ENCODE data around the gene REL.
"Not testable (repeated sequence)": the region's sequence is repeated elsewhere in the genome, so short reads cannot be mapped to it uniquely, and the experiment has no call there.

Gene REL

DNA sequence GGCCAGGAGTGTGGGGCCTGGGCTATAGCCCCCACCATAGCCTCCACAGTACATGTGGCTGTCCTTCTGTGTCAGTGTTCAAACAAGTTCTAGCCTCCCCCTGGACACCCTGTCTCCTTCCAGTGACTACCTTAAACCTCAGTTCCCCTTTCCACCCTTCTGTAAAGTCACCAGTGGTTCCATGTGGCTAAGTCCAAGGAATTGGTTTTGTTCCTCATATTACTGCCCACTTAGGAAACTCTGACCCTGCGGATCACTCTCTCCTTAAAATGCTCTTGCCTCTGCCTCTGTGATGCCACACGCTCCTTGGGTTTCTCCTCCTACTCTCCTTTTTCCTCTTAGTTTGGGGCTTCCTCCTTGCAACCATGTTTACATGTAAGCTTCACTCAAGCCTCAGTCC, 27.8 kb upstream of the REL start:
- no peak for DNase-seq (ENCODE audit: extremely low read depth, low read depth)
- TF ChIP-seq, protein P1, sequence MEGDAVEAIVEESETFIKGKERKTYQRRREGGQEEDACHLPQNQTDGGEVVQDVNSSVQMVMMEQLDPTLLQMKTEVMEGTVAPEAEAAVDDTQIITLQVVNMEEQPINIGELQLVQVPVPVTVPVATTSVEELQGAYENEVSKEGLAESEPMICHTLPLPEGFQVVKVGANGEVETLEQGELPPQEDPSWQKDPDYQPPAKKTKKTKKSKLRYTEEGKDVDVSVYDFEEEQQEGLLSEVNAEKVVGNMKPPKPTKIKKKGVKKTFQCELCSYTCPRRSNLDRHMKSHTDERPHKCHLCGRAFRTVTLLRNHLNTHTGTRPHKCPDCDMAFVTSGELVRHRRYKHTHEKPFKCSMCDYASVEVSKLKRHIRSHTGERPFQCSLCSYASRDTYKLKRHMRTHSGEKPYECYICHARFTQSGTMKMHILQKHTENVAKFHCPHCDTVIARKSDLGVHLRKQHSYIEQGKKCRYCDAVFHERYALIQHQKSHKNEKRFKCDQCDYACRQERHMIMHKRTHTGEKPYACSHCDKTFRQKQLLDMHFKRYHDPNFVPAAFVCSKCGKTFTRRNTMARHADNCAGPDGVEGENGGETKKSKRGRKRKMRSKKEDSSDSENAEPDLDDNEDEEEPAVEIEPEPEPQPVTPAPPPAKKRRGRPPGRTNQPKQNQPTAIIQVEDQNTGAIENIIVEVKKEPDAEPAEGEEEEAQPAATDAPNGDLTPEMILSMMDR (IDR thresholded peaks at IDR 0.05; ENCODE audit: low read depth, low read length): no peak

DNA sequence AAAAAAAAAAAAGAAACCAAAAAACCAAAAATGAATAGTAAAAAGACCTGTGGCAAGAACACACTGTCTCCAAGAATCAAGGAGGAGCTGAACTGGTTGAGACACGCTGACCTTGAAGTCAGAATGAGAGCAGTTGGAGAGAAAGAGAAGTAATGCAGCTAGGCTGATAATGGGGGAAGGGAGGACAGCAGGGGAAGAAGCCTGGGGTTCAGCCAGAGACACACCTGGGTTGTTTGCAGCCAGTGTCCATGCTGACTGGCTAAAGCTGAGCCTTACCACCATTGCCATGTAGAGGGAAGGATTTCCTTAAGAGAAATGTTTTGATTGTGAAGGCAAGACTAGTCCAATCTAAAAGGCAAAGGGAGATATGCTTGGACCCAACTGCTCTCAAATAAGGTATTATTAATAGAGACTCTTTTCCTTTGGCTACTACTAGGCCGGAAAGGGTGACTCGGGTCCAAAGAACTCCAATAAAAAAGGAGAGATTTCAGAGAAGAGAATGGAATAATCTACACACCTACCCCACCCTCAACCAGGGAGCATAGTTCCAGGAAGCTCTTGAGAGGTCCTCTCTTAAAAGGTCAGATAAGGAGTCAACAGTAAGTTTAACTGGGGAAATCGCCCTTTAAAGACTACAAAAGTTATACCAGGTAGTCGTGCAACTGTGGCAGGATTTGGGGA, 25.2 kb upstream of the REL start:
- DNase-seq (ENCODE audit: extremely low read depth, low read depth): no peak

DNA sequence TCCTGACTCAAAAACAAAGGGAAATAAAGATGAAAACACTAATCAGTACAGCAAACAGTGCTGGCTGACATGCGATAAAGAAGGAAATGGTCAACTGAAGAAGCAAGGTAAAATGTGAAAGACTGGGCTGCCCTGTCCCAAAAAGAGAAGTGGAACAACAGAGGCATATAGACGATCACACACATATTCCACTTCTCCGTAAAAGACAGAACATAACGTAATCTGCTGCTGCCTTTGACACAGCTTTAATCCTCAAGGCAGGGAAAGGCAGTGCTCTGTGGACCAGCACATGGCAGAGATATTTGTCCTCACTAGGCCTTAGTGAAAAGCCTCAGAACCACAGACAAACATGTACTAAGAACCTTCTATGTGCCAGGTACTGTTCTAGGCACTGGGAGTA, 24.3 kb upstream of the REL start:
- TF ChIP-seq, protein P1 (IDR thresholded peaks at IDR 0.05; ENCODE audit: low read depth, low read length): no peak
- DNase-seq (ENCODE audit: extremely low read depth, low read depth): no peak

More for the DNA sequence above, 25.2 kb upstream of the REL start:
- TF ChIP-seq, protein P1 (IDR thresholded peaks at IDR 0.05; ENCODE audit: low read depth, low read length): no peak

DNA sequence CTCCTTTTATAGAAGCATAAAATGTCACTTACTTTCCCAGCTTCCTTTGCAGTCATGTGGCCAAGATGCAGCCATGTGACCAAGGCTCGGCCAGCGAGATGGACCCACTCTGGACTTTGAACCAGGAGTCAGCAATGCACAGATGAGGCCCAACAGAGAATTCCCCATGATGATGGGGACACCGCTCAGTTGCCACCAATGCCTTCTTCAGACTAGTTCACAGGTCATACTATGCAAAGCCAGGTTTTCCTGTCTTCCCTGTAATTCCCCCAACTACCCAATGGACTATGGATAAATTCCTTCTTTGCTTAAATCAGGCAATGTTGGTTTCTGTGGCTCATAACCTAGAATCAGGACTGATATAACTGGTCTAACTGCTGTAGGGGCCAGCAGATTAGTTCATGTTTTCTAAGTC, 22.5 kb upstream of the REL start:
- TF ChIP-seq, protein P1 (IDR thresholded peaks at IDR 0.05; ENCODE audit: low read depth, low read length): no peak
- no peak for DNase-seq (ENCODE audit: extremely low read depth, low read depth)

DNA sequence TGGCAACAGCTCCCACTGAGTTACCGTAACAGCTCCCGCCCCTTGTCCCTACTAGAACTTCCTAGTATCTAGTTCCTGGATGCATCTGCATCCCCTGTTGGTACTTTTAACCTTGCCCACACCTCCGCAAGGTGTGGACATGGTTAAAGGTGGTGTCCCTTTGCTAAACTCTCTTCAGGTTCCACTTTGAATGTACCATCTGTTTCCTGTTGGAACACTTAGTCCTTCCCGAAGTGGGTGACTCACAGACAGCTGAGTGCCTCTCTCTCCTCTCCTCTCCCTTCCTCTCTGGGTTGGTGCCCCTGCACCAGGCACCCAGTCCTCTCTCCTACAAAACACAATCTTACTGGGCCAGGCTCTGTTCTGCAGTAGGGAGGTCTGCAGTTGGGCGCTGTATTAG, 19.6 kb upstream of the REL start:
- no peak for DNase-seq (ENCODE audit: extremely low read depth, low read depth)
- TF ChIP-seq, protein P1 (IDR thresholded peaks at IDR 0.05; ENCODE audit: low read depth, low read length): no peak

DNA sequence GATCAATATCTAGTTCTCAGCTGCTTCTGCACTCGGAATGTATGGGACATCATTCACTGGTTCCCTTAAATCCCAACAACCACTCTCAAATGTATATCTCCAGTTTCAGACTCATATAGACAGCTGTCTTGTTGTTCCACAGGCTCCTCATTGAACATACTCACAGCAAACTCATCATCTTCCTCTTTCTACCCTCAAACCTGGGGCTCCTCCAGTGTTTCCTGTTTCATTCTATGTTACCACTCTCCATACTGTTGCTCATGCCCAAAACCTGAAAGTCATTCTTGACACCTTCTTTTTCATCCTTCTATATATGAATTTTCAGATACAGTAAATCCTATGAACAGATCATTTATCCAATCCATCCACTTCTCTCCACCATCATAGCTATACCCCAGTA, 18.7 kb upstream of the REL start:
- no peak for DNase-seq (ENCODE audit: extremely low read depth, low read depth)

DNA sequence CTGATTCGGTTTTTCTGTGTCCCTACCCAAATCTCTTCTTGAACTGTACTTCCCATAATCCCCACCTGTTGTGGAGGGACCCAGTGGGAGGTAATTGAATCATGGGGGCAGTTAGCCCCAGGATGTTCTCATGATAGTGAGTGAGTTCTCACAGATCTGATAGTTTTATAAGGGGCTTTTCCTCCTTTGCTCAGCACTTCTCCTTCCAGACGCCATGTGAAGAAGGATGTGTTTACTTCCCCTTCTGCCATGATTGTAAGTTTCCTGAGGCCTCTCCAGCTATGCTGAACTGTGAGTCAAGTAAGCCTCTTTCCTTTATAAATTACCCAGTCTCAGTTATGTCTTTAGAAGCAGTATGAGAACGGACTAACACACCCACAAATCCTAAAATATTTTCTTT, 16.0 kb upstream of the REL start:
- not testable (repeated sequence) for DNase-seq (ENCODE audit: extremely low read depth, low read depth)

More for the DNA sequence above, 18.7 kb upstream of the REL start:
- TF ChIP-seq, protein P1 (IDR thresholded peaks at IDR 0.05; ENCODE audit: low read depth, low read length): no peak

DNA sequence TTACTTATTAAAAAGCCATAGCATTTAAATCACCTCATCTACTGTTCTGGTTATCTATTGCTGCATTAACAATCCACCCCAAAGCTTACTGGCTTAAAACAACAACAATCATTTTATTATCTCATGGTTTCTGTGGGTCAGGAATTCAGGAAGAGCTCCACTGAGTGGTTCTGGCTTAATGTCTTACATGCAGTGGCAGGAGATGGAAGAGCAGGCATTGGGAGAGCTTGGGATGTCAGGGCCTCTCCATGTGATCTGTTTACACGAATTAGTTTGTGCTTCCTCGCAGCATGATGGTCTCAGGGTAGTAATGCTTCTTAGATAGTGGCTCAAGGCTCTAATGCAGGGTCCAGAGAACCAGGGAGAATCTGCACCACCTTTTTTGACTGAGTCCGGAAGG, 14.4 kb upstream of the REL start:
- TF ChIP-seq, protein P1 (IDR thresholded peaks at IDR 0.05; ENCODE audit: low read depth, low read length): no peak
- no peak for DNase-seq (ENCODE audit: extremely low read depth, low read depth)
